PC-3 (cell line): ENCODE measurements around the gene ZNF333. TPM values are rescaled to one million over a fixed set of nuclear protein-coding genes. Genes with fewer than 3 reads are reported as not detected.
A peak's percentile ranks its signal among the peaks of the same experiment; 100 is the strongest.

Source experiments
- ATAC-seq: fragments of 200-7000 bp; cut with Tn5 transposase; 2 replicates; pipeline ENCODE4 v1.9.1; 2020; ENCODE audit warnings: mild to moderate bottlenecking, moderate library complexity
- BruUV-seq: library from RNA; stranded (reverse); fragments of 400-500 nt; replicated peaks from 2 replicates; lab custom pipeline; 2021; lab: Mats Ljungman, UMichigan
- CTCF ChIA-PET: fragments of 300-600 bp; sonication (Branson Sonifier 250); formaldehyde crosslinking; loops from one replicate; lab custom pipeline; 2022; ENCODE audit warnings: antibody characterized with exemption; lab: Charles Lee
- POLR2A ChIA-PET: fragments of 300-600 bp; sonication (Branson Sonifier 250); formaldehyde crosslinking; loops from one replicate; lab custom pipeline; 2022; ENCODE audit warnings: antibody characterized with exemption; ENCODE audit not compliant: unreplicated experiment; lab: Charles Lee
- DNase-seq: peaks from one replicate; pipeline ENCODE4 v3.0.0-alpha.2; 2015
- H2AFZ ChIP-seq: fragments of 300-600 bp; sonication (generic); 2 replicates; pipeline ENCODE4 v1.6.0; 2016; ENCODE audit warnings: antibody characterized with exemption, low read length
- H3F3A ChIP-seq: fragments of 300-600 bp; sonication (generic); one replicate; pipeline ENCODE4 v1.6.0; 2017; ENCODE audit warnings: antibody characterized with exemption, low read length, control low read depth, mild to moderate bottlenecking; ENCODE audit not compliant: unreplicated experiment
- H3K27ac ChIP-seq: fragments of 300-600 bp; sonication (generic); 2 replicates; pipeline ENCODE4 v1.5.1; 2016; ENCODE audit warnings: mild to moderate bottlenecking, low read length
- H3K27me3 ChIP-seq: fragments of 300-600 bp; sonication (generic); 2 replicates; pipeline ENCODE4 v1.6.1; 2016; ENCODE audit warnings: low read length, mixed read lengths
- H3K36me3 ChIP-seq: fragments of 300-600 bp; sonication (generic); 2 replicates; pipeline ENCODE4 v1.6.1; 2016; ENCODE audit warnings: low read depth, mixed run types, low read length, mixed read lengths
- H3K4me1 ChIP-seq: fragments of 300-600 bp; sonication (generic); 2 replicates; pipeline ENCODE4 v1.5.1; 2016; ENCODE audit warnings: low read length; ENCODE audit not compliant: insufficient read depth
- H3K4me2 ChIP-seq: fragments of 300-600 bp; sonication (generic); 2 replicates; pipeline ENCODE4 v1.6.0; 2016; ENCODE audit warnings: low read length
- H3K4me3 ChIP-seq: fragments of 300-600 bp; sonication (generic); 2 replicates; pipeline ENCODE4 v1.5.1; 2016; ENCODE audit warnings: mild to moderate bottlenecking, low read length, mixed read lengths
- H3K79me2 ChIP-seq: fragments of 300-600 bp; sonication (generic); 2 replicates; pipeline ENCODE4 v1.6.1; 2017; ENCODE audit warnings: low read length, mixed read lengths
- H3K9ac ChIP-seq: fragments of 300-600 bp; sonication (generic); 2 replicates; pipeline ENCODE4 v1.6.0; 2016; ENCODE audit warnings: mild to moderate bottlenecking, low read length
- H3K9me2 ChIP-seq: fragments of 300-600 bp; sonication (generic); replicated peaks from 2 replicates; pipeline ENCODE4 v1.6.1; 2016; ENCODE audit warnings: mixed run types, low read length, mixed read lengths
- H3K9me3 ChIP-seq: fragments of 300-600 bp; sonication (generic); 2 replicates; pipeline ENCODE4 v1.6.1; 2016; ENCODE audit warnings: low read length, mixed read lengths
- H4K20me1 ChIP-seq: fragments of 300-600 bp; sonication (generic); 2 replicates; pipeline ENCODE4 v1.6.1; 2016; ENCODE audit warnings: low read length, mixed read lengths
- CTCF ChIP-seq: fragments of 300-600 bp; sonication (generic); conservative IDR thresholded peaks from 2 replicates; pipeline ENCODE4 v1.5.1; 2017; ENCODE audit warnings: antibody characterized with exemption, low read depth, mild to moderate bottlenecking, low read length
- EZH2 ChIP-seq: fragments of 300-600 bp; sonication (generic); IDR thresholded peaks from one replicate; pipeline ENCODE4 v1.6.1; 2017; ENCODE audit warnings: antibody characterized with exemption, mild to moderate bottlenecking, low read length; ENCODE audit not compliant: unreplicated experiment
- EZH2phosphoT487 ChIP-seq: fragments of 300-600 bp; sonication (generic); IDR thresholded peaks from 2 replicates; pipeline ENCODE4 v1.6.1; 2018; ENCODE audit warnings: mild to moderate bottlenecking, antibody characterized with exemption, low read length, borderline replicate concordance
- intact Hi-C: fragments of 100-400 bp; cut with micrococcal nuclease; formaldehyde crosslinking; loops from 2 replicates; pipeline ENCODE4 v1.9.0; 2023
- total RNA-seq: library from RNA; depleted of rRNA; stranded (reverse); fragments of >200 nt; gene quantifications from 2 replicates; pipeline ENCODE4 v1.2.3, GENCODE V29; 2014

Gene ZNF333
- total RNA-seq, 1 experiment from 2014 or later, result 6.2 TPM

- no peaks in the 10 kb centered on the region for H3K36me3 ChIP-seq
- intact Hi-C loops, result no loop called here
- DNase-seq (no peak), ATAC-seq (no peak)
- no peak overlapping the region for H3K9ac ChIP-seq
- no peaks in the 10 kb centered on the region for H3K4me1 ChIP-seq
- no peak overlapping the region for H3K4me3 ChIP-seq
- no TSS peak for BruUV-seq
- H3K9me3 ChIP-seq, result peaks cover 12% of the 10 kb centered on the region; the same call in 1 of the 2 replicates
- POLR2A ChIA-PET, result no interaction called here
- H3F3A ChIP-seq, result no peaks in the 10 kb centered on the region
- H3K4me2 ChIP-seq, result no peak overlapping the region
- no peaks in the 10 kb centered on the region for H3K27me3 ChIP-seq
- H3K9me2 ChIP-seq, result no peaks in the 10 kb centered on the region
- H2AFZ ChIP-seq, result no peak overlapping the region
- CTCF ChIA-PET, result no interaction called here
- H3K27ac ChIP-seq, result no peak overlapping the region
- no peaks in the 10 kb centered on the region for H3K79me2 ChIP-seq
- no peaks in the 10 kb centered on the region for H4K20me1 ChIP-seq
- TF ChIP-seq EZH2 (no peak), EZH2phosphoT487 (no peak), CTCF (no peak)
These were observed 38.7 kb downstream of the ZNF333 start for GRCh38 chr19:14728595-14728994.

- ATAC-seq, result no peak
- TF ChIP-seq EZH2, result no peak
- no peak for TF ChIP-seq EZH2phosphoT487
- TF ChIP-seq CTCF, result no peak
These were observed 41.4 kb downstream of the ZNF333 start for GRCh38 chr19:14731200-14731599.

GRCh38 chr19:14732510-14732909, 42.7 kb downstream of the ZNF333 start:
- Histone ChIP-seq H3K4me2 (no peak overlapping the region), H3K9ac (no peak overlapping the region), H3K79me2 (no peaks in the 10 kb centered on the region), H3K27ac (no peak overlapping the region), H3F3A (no peaks in the 10 kb centered on the region), H2AFZ (no peak overlapping the region), H3K9me2 (no peaks in the 10 kb centered on the region), H3K4me1 (no peaks in the 10 kb centered on the region), H3K36me3 (no peaks in the 10 kb centered on the region), H3K4me3 (no peak overlapping the region), H4K20me1 (no peaks in the 10 kb centered on the region), H3K27me3 (no peaks in the 10 kb centered on the region), H3K9me3 (peaks cover 12% of the 10 kb centered on the region; the same call in 1 of the 2 replicates)
- no peak for TF ChIP-seq EZH2phosphoT487
- TF ChIP-seq CTCF, result no peak
- TF ChIP-seq EZH2, result no peak
- POLR2A ChIA-PET, result no interaction called here
- DNase-seq (no peak), ATAC-seq (no peak)
- CTCF ChIA-PET, result no interaction called here
- intact Hi-C loops, result no loop called here
- no TSS peak for BruUV-seq

More at GRCh38 chr19:14731200-14731599, 41.4 kb downstream of the ZNF333 start:
- Histone ChIP-seq H3K27me3 (no peaks in the 10 kb centered on the region), H4K20me1 (no peaks in the 10 kb centered on the region), H3K4me3 (no peak overlapping the region), H3K36me3 (no peaks in the 10 kb centered on the region), H3K4me2 (no peak overlapping the region), H3K4me1 (no peaks in the 10 kb centered on the region), H3K79me2 (no peaks in the 10 kb centered on the region), H3K9me3 (peaks cover 12% of the 10 kb centered on the region; the same call in 1 of the 2 replicates), H3K27ac (no peak overlapping the region), H3F3A (no peaks in the 10 kb centered on the region), H3K9ac (no peak overlapping the region), H2AFZ (peak overlapping the region; percentile 35), H3K9me2 (no peaks in the 10 kb centered on the region)
- intact Hi-C loops, result no loop called here
- CTCF ChIA-PET, result no interaction called here
- POLR2A ChIA-PET, result no interaction called here
- DNase-seq, result peak; percentile 7
- no TSS peak for BruUV-seq
